Thyroid gland (tissue), 4 donors: ENCODE data around the gene PRKD2. TPM values are rescaled to one million over a fixed set of nuclear protein-coding genes. Genes with fewer than 3 reads are reported as not detected.

Source experiments
- DNase-seq, 2 donors: peaks; one replicate each; pipeline ENCODE4 v3.0.0-alpha.2; 2019
- H3K27ac ChIP-seq, 3 donors: fragments of 200-600 bp; sonication (generic); 1 replicate in 2 of 3; 2 replicates in 1 of 3; pipeline ENCODE4 v1.5.1; 2016 to 2019; ENCODE audit warnings: mild to moderate bottlenecking in 1 of 3, moderate library complexity in 1 of 3
- H3K27me3 ChIP-seq: fragments of 200-600 bp; sonication (generic); one replicate; pipeline ENCODE4 v1.5.1; 2019
- H3K36me3 ChIP-seq, 2 donors: fragments of 200-600 bp; sonication (generic); one replicate each; pipeline ENCODE4 v1.5.1; 2016 to 2019
- H3K4me1 ChIP-seq, 2 donors: fragments of 200-600 bp; sonication (generic); one replicate each; pipeline ENCODE4 v1.5.1; 2017 to 2019
- H3K4me3 ChIP-seq, 3 donors: fragments of 200-600 bp; sonication (generic); replicated peaks in 1 of 3; 1 replicate in 2 of 3; 2 replicates in 1 of 3; pipeline ENCODE4 v1.5.1; 2016; ENCODE audit warnings: mild to moderate bottlenecking in 1 of 3
- H3K9me3 ChIP-seq: fragments of 200-600 bp; sonication (generic); one replicate; pipeline ENCODE4 v1.5.1; 2017
- CTCF ChIP-seq, 6 experiments: fragments of 200-600 bp in 3 of 6; fragments of 450-650 bp in 3 of 6; sonication (generic) in 3 of 6; IDR thresholded peaks; one replicate each; pipeline ENCODE4 v1.5.1; 2016 to 2019; ENCODE audit warnings: antibody characterized with exemption in 6 of 6, mild to moderate bottlenecking in 2 of 6, inconsistent platforms in 1 of 6, moderate library complexity in 1 of 6
- POLR2A ChIP-seq, 2 donors: fragments of 450-650 bp; IDR thresholded peaks; one replicate each; pipeline ENCODE4 v1.6.1; 2017; ENCODE audit warnings: antibody characterized with exemption in 2 of 2, mild to moderate bottlenecking in 2 of 2, moderate library complexity in 1 of 2
- WGBS, 2 donors: methylation state at CpG; one replicate each; pipeline ENCODE4 v1.1.5; 2017; 5-methylcytosine and 5-hydroxymethylcytosine counted together
- intact Hi-C: fragments of 100-400 bp; cut with DNase I; formaldehyde crosslinking; loops from one replicate; pipeline ENCODE4 v1.15.1; 2023
- total RNA-seq, 4 donors: library from RNA; depleted of rRNA; stranded (reverse); fragments of >200 nt; gene quantifications; one replicate each; pipeline ENCODE4 v1.2.3, GENCODE V29; 2016

Gene PRKD2
- total RNA-seq, 4 donors from 2014 or later, result 23.7 to 40.7 (median 32.7) TPM

DNA sequence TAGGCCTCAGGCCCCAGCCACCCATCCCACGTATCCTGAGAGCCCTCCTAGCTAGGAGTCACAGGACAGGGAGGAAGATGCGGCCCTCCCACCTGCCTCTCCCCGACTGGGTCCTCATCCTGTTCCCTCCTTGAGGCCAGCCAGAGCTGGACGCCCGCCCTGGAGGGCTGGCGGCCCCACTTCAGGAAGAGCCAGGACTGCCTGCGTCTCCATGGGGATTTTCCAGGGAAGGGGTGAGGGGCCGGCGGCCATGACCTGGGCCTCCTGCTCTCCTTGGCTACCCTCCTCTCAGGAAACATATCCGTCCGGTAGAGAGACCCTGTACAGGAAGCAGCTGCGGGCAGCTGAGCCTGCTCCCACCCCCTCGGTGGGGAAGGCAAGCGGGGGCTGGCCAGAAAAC, 11.3 kb upstream of the PRKD2 start:
- Histone ChIP-seq H3K4me1 (no peaks in the 10 kb centered on the region), H3K27me3 (no peaks in the 10 kb centered on the region), H3K36me3 (peaks cover 68 to 75% of the 10 kb centered on the region in 2 donors), H3K27ac (peak overlapping the region in 2 of 3 donors; percentile 9 to 35), H3K9me3 (no peaks in the 10 kb centered on the region), H3K4me3 (no peak overlapping the region)
- no peak for DNase-seq
- intact Hi-C loops, result no loop called here
- WGBS, 2 donors, result 75 to 85% methylated on average over 11 to 14 of the region's 14 CpGs
- TF ChIP-seq CTCF (IDR thresholded peaks at IDR 0.05) (no peak), POLR2A (IDR thresholded peaks at IDR 0.05) (no peak)

DNA sequence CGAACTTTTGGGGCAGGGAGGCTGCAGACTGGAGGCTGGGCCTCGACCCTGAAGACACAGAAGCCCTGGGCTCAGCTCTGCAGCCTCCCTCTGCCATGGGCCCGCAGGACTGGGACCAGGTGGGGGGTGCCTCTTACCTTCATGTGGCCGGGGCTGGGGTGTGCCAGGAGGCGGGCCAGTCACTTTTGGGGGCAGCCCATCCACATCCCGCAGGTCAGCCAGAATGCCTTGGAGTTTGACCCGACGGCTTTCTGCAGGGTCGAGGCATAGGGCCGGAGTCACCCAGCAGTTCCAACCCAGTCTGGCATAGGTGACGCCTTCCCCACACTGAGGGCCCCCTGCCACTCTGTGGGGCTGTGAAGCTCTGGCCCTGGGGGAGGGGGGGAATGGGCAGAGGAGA, 10.8 kb upstream of the PRKD2 start:
- Histone ChIP-seq H3K4me3 (no peak overlapping the region), H3K9me3 (no peaks in the 10 kb centered on the region), H3K36me3 (peaks cover 67 to 75% of the 10 kb centered on the region in 2 donors), H3K27me3 (no peaks in the 10 kb centered on the region), H3K27ac (peak overlapping the region in 2 of 3 donors; percentile 9 to 35), H3K4me1 (no peaks in the 10 kb centered on the region)
- no peak for DNase-seq
- 90 to 99% methylated on average over 4 to 11 of the region's 11 CpGs for WGBS, 2 donors
- intact Hi-C loops, result no loop called here
- TF ChIP-seq CTCF (IDR thresholded peaks at IDR 0.05) (no peak), POLR2A (IDR thresholded peaks at IDR 0.05) (no peak)

DNA sequence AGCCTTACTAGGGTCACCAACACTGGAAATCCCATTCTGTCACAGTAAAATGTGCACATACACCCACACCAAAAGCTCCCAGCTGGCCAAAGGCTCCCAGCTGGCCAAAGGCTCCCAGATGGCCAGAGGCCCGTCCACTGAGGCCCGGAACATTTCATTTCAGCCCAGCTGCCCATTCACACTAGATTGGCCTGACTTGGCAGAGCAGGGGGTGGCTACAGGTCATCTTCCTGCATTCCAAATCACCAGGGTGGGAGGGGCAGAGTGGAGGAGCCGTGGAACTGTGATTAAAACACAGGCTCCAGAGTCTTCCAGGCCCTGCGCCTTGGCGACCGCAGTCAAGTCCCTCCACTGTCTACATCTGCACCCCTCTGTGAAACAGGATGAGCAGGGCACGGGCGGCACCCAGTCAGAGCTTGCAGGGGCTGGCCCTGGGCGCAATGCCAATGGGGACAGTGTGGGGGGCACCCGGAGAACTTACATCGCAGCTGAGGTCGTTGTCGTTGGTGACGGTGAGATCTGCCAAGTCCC, 10.1 kb upstream of the PRKD2 start:
- Histone ChIP-seq H3K4me3 (no peak overlapping the region), H3K27ac (no peak overlapping the region), H3K27me3 (no peaks in the 10 kb centered on the region), H3K4me1 (no peaks in the 10 kb centered on the region), H3K36me3 (peaks cover 67 to 77% of the 10 kb centered on the region in 2 donors), H3K9me3 (no peaks in the 10 kb centered on the region)
- no peak for DNase-seq
- WGBS, 2 donors, result 81 to 87% methylated on average over 11 to 13 of the region's 14 CpGs
- intact Hi-C loops, result no loop called here
- TF ChIP-seq CTCF (IDR thresholded peaks at IDR 0.05) (no peak), POLR2A (IDR thresholded peaks at IDR 0.05) (no peak)

DNA sequence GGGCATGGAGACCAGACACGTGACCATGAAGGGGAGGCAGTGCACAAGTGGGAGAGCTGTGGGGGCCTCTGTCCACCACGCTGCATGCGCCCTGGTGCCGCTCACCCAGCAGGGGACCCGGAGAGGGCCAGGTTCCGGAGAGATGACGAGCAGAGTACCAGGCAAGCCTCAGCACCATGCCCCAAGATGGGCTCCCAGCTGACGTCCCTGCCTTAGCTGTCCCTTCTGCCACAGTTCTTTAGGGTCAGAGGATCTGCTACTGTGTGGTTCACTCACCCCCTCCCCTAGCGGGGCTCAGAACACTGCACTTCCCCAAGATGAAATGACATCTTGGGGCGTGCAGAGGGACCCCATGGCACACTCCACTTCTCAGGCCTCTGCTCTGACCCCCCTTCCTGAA, 9.6 kb upstream of the PRKD2 start:
- Histone ChIP-seq H3K27me3 (no peaks in the 10 kb centered on the region), H3K36me3 (peaks cover 71 to 82% of the 10 kb centered on the region in 2 donors), H3K27ac (no peak overlapping the region), H3K4me1 (no peaks in the 10 kb centered on the region), H3K4me3 (no peak overlapping the region), H3K9me3 (no peaks in the 10 kb centered on the region)
- intact Hi-C loops, result no loop called here
- DNase-seq, result no peak
- 83 to 93% methylated on average over 10 of the region's 10 CpGs for WGBS, 2 donors
- TF ChIP-seq POLR2A (IDR thresholded peaks at IDR 0.05) (no peak), CTCF (IDR thresholded peaks at IDR 0.05) (no peak)

GRCh38 chr19:46725859-46726393, 9.0 kb upstream of the PRKD2 start:
- intact Hi-C loops, result no loop called here
- H3K27me3 ChIP-seq, result no peaks in the 10 kb centered on the region
- 78 to 92% methylated on average over 9 of the region's 9 CpGs for WGBS, 2 donors
- no peak overlapping the region for H3K4me3 ChIP-seq
- TF ChIP-seq CTCF (IDR thresholded peaks at IDR 0.05) (no peak), POLR2A (IDR thresholded peaks at IDR 0.05) (no peak)
- H3K36me3 ChIP-seq, result peaks cover 75 to 83% of the 10 kb centered on the region in 2 donors
- H3K9me3 ChIP-seq, result no peaks in the 10 kb centered on the region
- no peak overlapping the region for H3K27ac ChIP-seq
- no peaks in the 10 kb centered on the region for H3K4me1 ChIP-seq
- no peak for DNase-seq
